Activated CD8-positive, alpha-beta memory T cell treated with anti-CD3 and anti-CD28 coated beads, Interleukin-2, amount 10 ng/mL, durations not matched to agents 7 days and 5 days (primary cell): ENCODE data around the gene OR1I1. TPM values are rescaled to one million over a fixed set of nuclear protein-coding genes. Genes with fewer than 3 reads are reported as not detected.

Experiments used
- ATAC-seq: fragments of 150-1000 bp; cut with Tn5 transposase; one replicate; pipeline ENCODE4 v1.10.0; 2021; ENCODE audit warnings: moderate library complexity
- CTCF ChIA-PET: fragments of 350-600 bp; sonication (Branson Sonifier 250); formaldehyde crosslinking; loops from one replicate; lab custom pipeline; 2021; ENCODE audit warnings: antibody characterized with exemption; lab: Charles Lee
- DNase-seq: peaks from one replicate; pipeline ENCODE4 v3.0.0-alpha.2; 2020
- H3K27ac Mint-ChIP-seq: one replicate; pipeline ENCODE4 v1.8.0; 2021; ENCODE audit warnings: mild to moderate bottlenecking, mixed read lengths
- H3K27me3 Mint-ChIP-seq: one replicate; pipeline ENCODE4 v1.8.0; 2021; ENCODE audit warnings: mixed read lengths
- H3K36me3 Mint-ChIP-seq: one replicate; pipeline ENCODE4 v1.8.0; 2021; ENCODE audit warnings: mild to moderate bottlenecking, mixed read lengths
- H3K4me1 Mint-ChIP-seq: one replicate; pipeline ENCODE4 v1.8.0; 2021; ENCODE audit warnings: mixed read lengths
- H3K4me3 Mint-ChIP-seq: one replicate; pipeline ENCODE4 v1.8.0; 2021; ENCODE audit warnings: mild to moderate bottlenecking, moderate library complexity, mixed read lengths
- H3K9me3 Mint-ChIP-seq: one replicate; pipeline ENCODE4 v1.8.0; 2022; ENCODE audit warnings: low read depth, mixed read lengths
- total RNA-seq, 2 experiments: library from RNA; stranded (reverse); gene quantifications; one replicate each; pipeline ENCODE4 v1.2.3, GENCODE V29; 2021

OR1I1 gene
- total RNA-seq, 2 experiments from 2014 or later: not detected

GRCh38 chr19:15126131-15126910, 44.3 kb downstream of the OR1I1 start:
- Mint-ChIP-seq H3K36me3 (peaks cover 3% of the 10 kb centered on the region), H3K9me3 (no peaks in the 10 kb centered on the region), H3K27ac (peak overlapping the region; percentile 52), H3K4me1 (peaks cover 19% of the 10 kb centered on the region), H3K27me3 (peaks cover 6% of the 10 kb centered on the region), H3K4me3 (peak overlapping the region; percentile 96)
- no peak for ATAC-seq
- DNase-seq: no peak
- CTCF ChIA-PET: interaction anchor here (0.6 to 2.1 kb wide), 7 partner anchors 25 to 776 kb away, joined by 3 to 9 read pairs (median 3); partner anchors contain the start of gene AKAP8L

DNA sequence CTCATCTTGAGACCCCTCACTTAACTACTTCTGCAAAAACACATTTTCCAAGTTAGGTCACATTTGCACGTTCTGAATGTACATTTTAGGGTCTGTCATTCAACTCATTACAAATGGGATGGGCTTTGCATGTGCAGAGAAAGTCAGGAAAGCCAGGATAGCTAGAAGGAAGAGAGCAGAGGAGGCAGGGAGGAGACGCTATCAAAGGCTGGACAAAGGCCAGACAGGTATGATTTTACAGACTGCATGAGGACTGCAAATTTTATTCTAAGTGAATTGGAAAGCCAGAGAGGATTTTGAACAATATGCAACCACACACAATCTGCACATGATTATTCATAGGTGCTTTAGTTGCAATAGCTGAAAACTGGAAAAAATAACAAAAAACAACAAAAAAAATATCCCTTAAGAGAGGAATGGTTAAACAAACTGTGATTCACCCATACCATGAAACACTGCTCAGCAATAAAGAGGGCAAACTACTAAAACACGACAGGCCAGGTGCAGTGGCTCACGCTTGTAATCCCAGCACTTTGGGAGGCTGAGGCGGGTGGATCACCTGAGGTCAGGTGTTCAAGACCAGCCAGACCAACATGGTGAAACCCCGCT, 46.3 kb downstream of the OR1I1 start:
- CTCF ChIA-PET: interaction anchor here (0.7 to 1.2 kb wide), 2 partner anchors 8 to 221 kb away, joined by 3 to 4 read pairs; no protein-coding TSS in a partner anchor
- Mint-ChIP-seq H3K4me3 (no peak overlapping the region), H3K9me3 (no peaks in the 10 kb centered on the region), H3K27ac (no peak overlapping the region), H3K36me3 (no peaks in the 10 kb centered on the region), H3K4me1 (peaks cover 19% of the 10 kb centered on the region), H3K27me3 (peaks cover 8% of the 10 kb centered on the region)
- DNase-seq (no peak), ATAC-seq (no peak)

DNA sequence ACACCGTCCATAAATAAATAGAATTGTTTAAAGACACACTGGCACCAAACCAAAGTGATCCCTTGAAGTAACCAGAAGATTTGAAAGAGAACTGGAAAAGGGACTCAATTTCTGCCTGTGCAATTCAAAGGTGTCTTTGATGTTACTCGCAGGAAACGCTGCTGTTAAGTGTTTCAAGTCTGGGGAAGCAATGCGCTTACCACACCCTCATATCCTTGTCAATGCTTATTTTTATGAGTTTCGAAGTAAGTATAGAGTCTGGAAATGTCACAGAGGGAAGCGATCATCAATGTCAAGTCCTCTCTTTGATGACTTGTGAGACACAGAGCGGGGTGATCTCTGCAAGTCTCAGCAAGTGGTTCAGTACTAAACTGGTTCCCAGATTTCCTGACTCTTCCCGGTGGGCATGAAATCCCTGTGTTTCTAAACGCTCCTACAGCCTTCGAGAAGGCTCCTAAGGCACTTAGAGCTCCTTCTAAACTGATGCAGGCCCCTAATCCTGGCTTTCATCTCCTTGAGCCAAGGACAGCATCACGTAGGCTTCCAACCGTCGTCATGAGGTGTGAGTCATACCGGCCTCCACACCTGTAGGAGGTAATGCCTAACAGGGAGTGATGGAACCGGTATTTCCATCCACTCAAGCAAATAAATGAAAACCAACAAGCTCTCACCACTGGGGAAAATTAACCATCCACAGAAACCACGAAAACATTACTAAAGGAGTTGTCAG, 48.0 kb downstream of the OR1I1 start:
- no peak for DNase-seq
- Mint-ChIP-seq H3K4me1 (peaks cover 7% of the 10 kb centered on the region), H3K27ac (no peak overlapping the region), H3K27me3 (peaks cover 8% of the 10 kb centered on the region), H3K4me3 (no peak overlapping the region), H3K36me3 (no peaks in the 10 kb centered on the region), H3K9me3 (no peaks in the 10 kb centered on the region)
- CTCF ChIA-PET: interaction anchor here (1.0 kb wide), 1 partner anchor 38 kb away, joined by 3 read pairs; no protein-coding TSS in a partner anchor
- no peak for ATAC-seq

GRCh38 chr19:15136234-15136954, 54.4 kb downstream of the OR1I1 start:
- no peaks in the 10 kb centered on the region for H3K4me1 Mint-ChIP-seq
- ATAC-seq (no peak), DNase-seq (no peak)
- peaks cover 6% of the 10 kb centered on the region for H3K9me3 Mint-ChIP-seq
- H3K27ac Mint-ChIP-seq: no peak overlapping the region
- no peaks in the 10 kb centered on the region for H3K36me3 Mint-ChIP-seq
- peaks cover 2% of the 10 kb centered on the region for H3K27me3 Mint-ChIP-seq
- CTCF ChIA-PET: interaction anchor here (1.0 kb wide), 1 partner anchor 45 kb away, joined by 3 read pairs; no protein-coding TSS in a partner anchor
- H3K4me3 Mint-ChIP-seq: no peak overlapping the region

GRCh38 chr19:15137777-15138176, 55.8 kb downstream of the OR1I1 start:
- CTCF ChIA-PET: no interaction called here
- no peaks in the 10 kb centered on the region for H3K27me3 Mint-ChIP-seq

GRCh38 chr19:15138427-15138826, 56.4 kb downstream of the OR1I1 start:
- no peak for ATAC-seq
- Mint-ChIP-seq H3K27me3 (no peaks in the 10 kb centered on the region), H3K9me3 (peaks cover 6% of the 10 kb centered on the region), H3K4me1 (no peaks in the 10 kb centered on the region), H3K36me3 (no peaks in the 10 kb centered on the region), H3K4me3 (no peak overlapping the region), H3K27ac (no peak overlapping the region)
- CTCF ChIA-PET: no interaction called here
- no peak for DNase-seq

More at GRCh38 chr19:15137777-15138176, 55.8 kb downstream of the OR1I1 start:
- Mint-ChIP-seq H3K36me3 (no peaks in the 10 kb centered on the region), H3K4me1 (no peaks in the 10 kb centered on the region), H3K4me3 (no peak overlapping the region), H3K9me3 (peaks cover 6% of the 10 kb centered on the region), H3K27ac (no peak overlapping the region)
- DNase-seq (no peak), ATAC-seq (no peak)

DNA sequence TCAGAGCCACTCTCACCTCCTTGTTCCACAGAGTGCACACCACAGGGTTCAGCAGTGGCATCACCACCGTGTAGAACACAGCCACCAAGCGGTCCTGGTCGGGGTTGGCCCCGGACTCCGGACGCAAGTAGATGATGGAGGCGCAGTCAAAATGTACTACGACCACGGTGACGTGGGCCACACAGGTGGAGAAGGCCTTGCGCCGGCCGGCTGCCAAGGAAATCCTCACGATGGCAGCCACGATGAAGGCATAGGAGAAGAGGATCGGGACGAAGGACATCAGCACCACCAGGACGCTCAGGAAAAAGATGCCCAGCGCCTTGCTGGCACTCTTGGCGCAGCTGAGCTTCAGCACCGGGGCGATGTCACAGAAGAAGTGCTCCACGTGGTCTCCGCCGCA, 59.1 kb downstream of the OR1I1 start:
- DNase-seq (no peak), ATAC-seq (no peak)
- Mint-ChIP-seq H3K4me1 (no peaks in the 10 kb centered on the region), H3K9me3 (peaks cover 6% of the 10 kb centered on the region), H3K27me3 (no peaks in the 10 kb centered on the region), H3K36me3 (no peaks in the 10 kb centered on the region), H3K27ac (no peak overlapping the region), H3K4me3 (no peak overlapping the region)
- CTCF ChIA-PET: no interaction called here

DNA sequence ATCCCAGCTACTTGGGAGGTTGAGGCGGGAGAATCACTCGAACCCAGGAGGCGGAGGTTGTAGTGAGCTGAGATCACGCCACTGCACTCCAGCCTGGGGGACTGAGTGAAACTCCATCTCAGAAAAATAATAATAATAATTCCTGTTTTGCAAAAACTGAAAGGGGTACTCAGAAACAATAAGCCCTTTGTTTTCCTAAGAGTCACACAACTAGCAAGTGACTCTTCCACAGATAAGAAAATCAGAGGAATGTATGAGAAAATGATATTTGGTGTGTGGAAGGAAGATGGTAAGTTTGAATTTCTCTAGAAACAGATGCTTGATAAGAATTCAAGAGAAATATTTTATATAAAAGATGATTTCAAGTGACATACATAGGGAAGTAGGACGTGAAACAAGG, 60.3 kb downstream of the OR1I1 start:
- H3K4me1 Mint-ChIP-seq: no peaks in the 10 kb centered on the region
- H3K27ac Mint-ChIP-seq: no peak overlapping the region
- no peaks in the 10 kb centered on the region for H3K27me3 Mint-ChIP-seq
- ATAC-seq (no peak), DNase-seq (no peak)
- H3K36me3 Mint-ChIP-seq: no peaks in the 10 kb centered on the region
- no peak overlapping the region for H3K4me3 Mint-ChIP-seq
- H3K9me3 Mint-ChIP-seq: peaks cover 6% of the 10 kb centered on the region
- CTCF ChIA-PET: no interaction called here

Other genes with a start within 250 kb of the OR1I1 start
- not detected for gene OR7A5, start 247.0 kb upstream of the OR1I1 start, total RNA-seq
- not detected for gene OR7C1, start 247.0 kb upstream of the OR1I1 start, total RNA-seq
- gene OR7A10, start 233.3 kb upstream of the OR1I1 start, total RNA-seq: not detected
- gene OR7A17, start 196.1 kb upstream of the OR1I1 start, total RNA-seq: not detected
- gene OR7C2, start 140.7 kb upstream of the OR1I1 start, total RNA-seq: not detected
- gene SLC1A6, start 102.3 kb upstream of the OR1I1 start, total RNA-seq: not detected
- not detected for gene CASP14, start 32.7 kb upstream of the OR1I1 start, total RNA-seq
- under 1 TPM; 0.07 to 0.09 TPM for gene SYDE1, start 25.2 kb downstream of the OR1I1 start, total RNA-seq
- not detected for gene NOTCH3, start 118.8 kb downstream of the OR1I1 start, total RNA-seq
- under 1 TPM in 1 of 2 experiments, not detected in 1; 0.19 TPM for gene EPHX3, start 150.2 kb downstream of the OR1I1 start, total RNA-seq